Mucosa of descending colon (tissue), 3 donors: Measurements from ENCODE around the gene PNLIPRP2. TPM values are rescaled to one million over a fixed set of nuclear protein-coding genes. Genes with fewer than 3 reads are reported as not detected.

Experiments used
- ATAC-seq: fragments of 200-7000 bp; cut with Tn5 transposase; one replicate; pipeline ENCODE4 v1.9.1; 2020; ENCODE audit warnings: mild to moderate bottlenecking, moderate library complexity
- DNase-seq, 3 donors: peaks; one replicate each; pipeline ENCODE4 v3.0.0-alpha.2; 2020
- H3K36me3 ChIP-seq: fragments of 200-600 bp; one replicate; pipeline ENCODE4 v1.8.0; 2021; ENCODE audit warnings: low read depth, mild to moderate bottlenecking
- H3K4me1 ChIP-seq: fragments of 200-600 bp; one replicate; pipeline ENCODE4 v1.8.0; 2021; ENCODE audit warnings: low read depth, mild to moderate bottlenecking
- H3K4me3 ChIP-seq: fragments of 200-600 bp; one replicate; pipeline ENCODE4 v1.8.0; 2021; ENCODE audit warnings: mild to moderate bottlenecking
- H3K9me3 ChIP-seq: fragments of 200-600 bp; one replicate; pipeline ENCODE4 v1.8.0; 2021; ENCODE audit warnings: mild to moderate bottlenecking
- intact Hi-C, 2 donors: fragments of 100-400 bp; cut with DNase I in 1 of 2; cut with micrococcal nuclease in 1 of 2; formaldehyde crosslinking; loops; one replicate each; pipeline versions ENCODE4 v1.11.0 to v1.11.1; 2022; cut with DNase I, micrococcal nuclease
- total RNA-seq, 3 donors: library from RNA; stranded (reverse); fragmentation: NEBNext Ultra II Directional in 2 of 3; extraction: Animal tissue kit (Norgen Biotek cat#: 25700) in 2 of 3; gene quantifications; one replicate each; pipeline versions ENCODE4 v1.2.1 to v1.2.4, GENCODE V29; 2021 to 2023
- TF ChIP-seq, protein P1 (sequence below): fragments of 200-600 bp; IDR thresholded peaks from one replicate; pipeline ENCODE4 v1.8.0; 2022; ENCODE audit warnings: antibody characterized with exemption, mild to moderate bottlenecking
- donor health status: DM: no; HTN: no; CAD: no; lungs with moderate emphysema.
- donor health status: DM: no; HTN: no; CAD: no.
- donor health status: DM: no; HTN: yes; CAD: no.

Gene PNLIPRP2
- total RNA-seq, 3 donors from 2014 or later = 2.8 to 8.9 (median 2.8) TPM

DNA sequence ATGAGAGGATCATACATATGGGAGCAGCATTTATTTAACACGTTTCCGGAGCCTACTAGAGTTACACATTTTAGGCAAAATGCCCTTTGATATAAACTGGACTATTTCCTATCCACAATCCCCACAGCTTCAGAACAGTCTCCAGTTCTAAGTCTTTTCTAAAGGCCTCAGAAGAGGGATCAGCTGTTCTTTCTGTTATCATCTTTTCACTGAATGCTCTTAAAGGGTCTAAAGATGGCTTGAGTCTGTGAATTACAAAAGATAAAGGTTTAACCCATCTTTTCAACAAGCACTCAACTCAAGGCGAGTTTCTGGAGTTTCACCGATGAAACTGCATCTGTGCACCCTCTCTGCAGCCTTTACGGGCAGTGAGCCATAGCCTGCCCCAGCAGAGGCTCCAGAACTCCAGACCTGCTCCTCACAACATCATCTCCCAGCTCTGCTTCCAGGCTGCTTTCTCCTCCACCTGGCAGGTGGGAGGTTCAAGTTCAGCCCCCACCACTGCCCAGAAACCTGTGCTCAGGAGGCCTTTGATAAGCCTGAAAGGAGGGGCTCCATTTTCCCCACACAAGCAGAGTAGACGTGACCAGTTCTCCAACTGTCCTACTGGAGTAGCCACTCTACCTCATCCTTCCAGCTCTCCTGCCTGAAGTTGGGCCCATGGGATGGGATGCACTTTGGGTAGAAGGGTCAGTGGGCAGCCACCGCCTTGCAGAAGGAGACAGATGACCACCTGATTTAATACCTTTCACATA lies 68.2 kb downstream of the PNLIPRP2 start:
- no peak for DNase-seq
- Histone ChIP-seq H3K4me1 (no peaks in the 10 kb centered on the region), H3K4me3 (no peak overlapping the region), H3K9me3 (no peaks in the 10 kb centered on the region), H3K36me3 (no peaks in the 10 kb centered on the region)
- intact Hi-C loops = no loop called here
- TF ChIP-seq, protein P1, sequence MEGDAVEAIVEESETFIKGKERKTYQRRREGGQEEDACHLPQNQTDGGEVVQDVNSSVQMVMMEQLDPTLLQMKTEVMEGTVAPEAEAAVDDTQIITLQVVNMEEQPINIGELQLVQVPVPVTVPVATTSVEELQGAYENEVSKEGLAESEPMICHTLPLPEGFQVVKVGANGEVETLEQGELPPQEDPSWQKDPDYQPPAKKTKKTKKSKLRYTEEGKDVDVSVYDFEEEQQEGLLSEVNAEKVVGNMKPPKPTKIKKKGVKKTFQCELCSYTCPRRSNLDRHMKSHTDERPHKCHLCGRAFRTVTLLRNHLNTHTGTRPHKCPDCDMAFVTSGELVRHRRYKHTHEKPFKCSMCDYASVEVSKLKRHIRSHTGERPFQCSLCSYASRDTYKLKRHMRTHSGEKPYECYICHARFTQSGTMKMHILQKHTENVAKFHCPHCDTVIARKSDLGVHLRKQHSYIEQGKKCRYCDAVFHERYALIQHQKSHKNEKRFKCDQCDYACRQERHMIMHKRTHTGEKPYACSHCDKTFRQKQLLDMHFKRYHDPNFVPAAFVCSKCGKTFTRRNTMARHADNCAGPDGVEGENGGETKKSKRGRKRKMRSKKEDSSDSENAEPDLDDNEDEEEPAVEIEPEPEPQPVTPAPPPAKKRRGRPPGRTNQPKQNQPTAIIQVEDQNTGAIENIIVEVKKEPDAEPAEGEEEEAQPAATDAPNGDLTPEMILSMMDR = no peak
- no peak for ATAC-seq

DNA sequence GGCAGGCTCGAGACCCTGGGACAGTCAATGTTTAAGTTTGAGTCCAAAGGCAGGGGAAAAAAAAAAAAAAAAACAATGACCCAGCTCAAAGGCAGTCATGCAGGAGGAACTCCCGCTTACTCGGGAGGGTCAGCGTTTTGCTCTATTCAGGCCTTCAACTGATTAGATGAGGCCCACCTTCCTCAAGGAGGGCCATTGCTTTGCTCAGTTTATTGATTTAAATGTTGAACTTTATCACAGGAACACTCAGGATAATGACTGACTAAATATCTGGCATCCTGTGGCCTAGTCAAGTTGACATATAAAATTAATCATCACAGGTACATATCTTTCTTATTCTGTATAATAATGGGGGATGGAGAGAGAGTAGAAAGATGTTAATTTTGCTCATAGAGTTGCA lies 69.0 kb downstream of the PNLIPRP2 start:
- Histone ChIP-seq H3K9me3 (no peaks in the 10 kb centered on the region), H3K4me1 (no peaks in the 10 kb centered on the region), H3K4me3 (no peak overlapping the region), H3K36me3 (no peaks in the 10 kb centered on the region)
- no peak for ATAC-seq
- TF ChIP-seq, protein P1 = no peak
- DNase-seq = no peak
- intact Hi-C loops = no loop called here

DNA sequence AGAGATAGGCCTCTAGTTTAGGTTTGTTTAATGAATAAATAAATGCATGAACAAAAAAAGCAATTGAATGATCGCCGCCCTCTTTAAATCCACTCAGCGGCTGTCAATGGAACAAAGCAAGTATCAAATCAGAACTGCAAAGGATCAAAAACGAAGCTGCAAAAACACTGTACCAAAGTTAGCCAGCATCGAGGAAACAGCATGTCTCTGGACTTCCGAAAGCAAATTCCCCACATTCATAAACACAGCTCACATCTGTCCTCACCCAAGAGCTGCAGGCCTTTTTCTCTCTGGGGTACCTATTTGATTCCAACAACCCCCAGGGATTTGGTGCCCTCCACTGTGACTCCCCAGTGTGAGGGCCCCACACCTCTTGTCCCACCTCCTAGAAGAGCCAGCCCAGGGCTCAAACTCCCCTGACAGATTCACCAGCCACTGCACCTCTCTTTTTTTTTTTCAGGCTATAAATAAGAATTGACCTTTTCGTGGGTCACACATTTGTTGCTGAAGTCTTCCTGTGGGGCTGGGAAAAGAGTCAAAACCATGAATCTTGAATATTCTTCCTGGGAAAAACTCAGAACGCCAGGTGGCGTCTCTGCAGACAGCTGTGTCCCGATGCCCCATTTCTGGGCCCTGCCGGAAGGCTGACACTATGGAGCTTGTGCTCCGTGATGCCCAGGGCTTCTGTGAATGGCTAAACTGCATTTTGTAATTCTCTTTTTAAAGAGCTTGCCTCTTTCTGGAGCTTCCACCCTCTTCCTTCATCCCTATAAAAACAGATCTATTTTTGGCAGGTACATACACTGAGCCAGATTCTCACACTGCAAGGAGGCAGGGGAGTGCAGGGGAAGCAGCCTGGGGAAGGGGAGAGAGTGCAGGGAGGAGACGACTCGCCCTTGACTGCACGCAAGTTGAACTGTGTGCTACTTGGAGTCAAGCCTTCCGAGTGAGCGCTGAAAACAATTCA lies 69.9 kb downstream of the PNLIPRP2 start:
- intact Hi-C loops = no loop called here
- DNase-seq (peak in 1 of 3 donors; percentile 38), ATAC-seq (no peak)
- H3K36me3 ChIP-seq = no peaks in the 10 kb centered on the region
- TF ChIP-seq, protein P1 = no peak
- H3K4me3 ChIP-seq = no peak overlapping the region
- H3K9me3 ChIP-seq = no peaks in the 10 kb centered on the region
- H3K4me1 ChIP-seq = no peaks in the 10 kb centered on the region

DNA sequence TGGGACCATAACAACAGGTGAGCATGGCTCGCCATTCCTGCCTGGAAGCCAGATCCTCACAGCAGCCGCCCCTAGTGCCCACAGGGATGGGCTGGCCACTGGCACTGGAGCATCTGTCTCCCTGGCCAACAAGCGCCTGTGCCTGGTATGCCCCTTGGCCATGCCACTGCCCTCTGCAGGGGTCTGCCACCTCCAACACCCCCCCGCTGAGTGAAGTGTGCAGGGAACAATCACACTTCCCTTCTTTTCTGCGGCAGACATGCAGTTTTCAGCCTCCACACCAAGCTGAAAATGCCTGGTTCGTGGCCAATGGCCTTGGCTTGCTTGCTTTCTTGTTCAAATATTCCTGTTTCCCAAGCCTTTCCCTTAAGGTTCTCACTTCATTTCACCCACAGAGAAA lies 70.9 kb downstream of the PNLIPRP2 start:
- H3K36me3 ChIP-seq = no peaks in the 10 kb centered on the region
- H3K4me1 ChIP-seq = no peaks in the 10 kb centered on the region
- intact Hi-C loops = no loop called here
- no peak overlapping the region for H3K4me3 ChIP-seq
- H3K9me3 ChIP-seq = no peaks in the 10 kb centered on the region
- DNase-seq (no peak), ATAC-seq (no peak)
- TF ChIP-seq, protein P1 = no peak

DNA sequence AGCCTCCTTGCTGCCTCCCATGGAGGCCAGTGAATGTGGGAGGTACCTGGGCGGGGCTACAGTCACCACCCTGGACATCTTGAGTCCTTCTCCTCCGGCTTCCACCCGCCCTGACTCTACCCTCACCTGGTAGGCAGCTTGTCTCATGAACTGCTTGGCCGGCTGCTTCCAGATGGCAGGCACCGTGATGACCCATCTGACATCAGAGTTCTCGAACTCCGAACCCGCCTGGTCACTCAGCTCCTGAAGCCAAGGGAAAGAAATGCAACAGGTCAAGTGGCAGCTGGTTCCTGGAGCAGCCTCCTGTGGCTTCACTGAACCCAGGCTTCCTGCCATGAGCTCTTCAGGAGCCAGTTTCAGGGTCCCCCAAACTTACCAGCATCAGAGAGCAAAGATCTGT lies 71.5 kb downstream of the PNLIPRP2 start:
- Histone ChIP-seq H3K9me3 (no peaks in the 10 kb centered on the region), H3K4me3 (no peak overlapping the region), H3K4me1 (no peaks in the 10 kb centered on the region), H3K36me3 (no peaks in the 10 kb centered on the region)
- DNase-seq (no peak), ATAC-seq (no peak)
- TF ChIP-seq, protein P1 = no peak
- intact Hi-C loops = no loop called here
